Ovary (tissue), 3 donors: Measurements from ENCODE around the gene DAGLA.

ENCODE experiments used
- CTCF ChIP-seq, 3 donors: fragments of 450-650 bp in 2 of 3; fragments of 200-600 bp in 1 of 3; IDR thresholded peaks; one replicate each; pipeline versions ENCODE4 v1.5.1 to v1.8.0; 2016 to 2022; ENCODE audit warnings: antibody characterized with exemption in 3 of 3, mild to moderate bottlenecking in 1 of 3
- EP300 ChIP-seq: sonication (generic); formaldehyde crosslinking; IDR thresholded peaks from one replicate; pipeline ENCODE4 v1.6.1; 2017; ENCODE audit warnings: antibody characterized with exemption
- donor health status: DM: no; HTN: no; CAD: no.

GRCh38 chr11:61753672-61754071 lies 73.5 kb downstream of the DAGLA start:
- TF ChIP-seq CTCF (IDR thresholded peaks at IDR 0.05) (no peak), EP300 (no peak)
